ENCODE measurements around the gene ZDHHC11B.
"Not testable (repeated sequence)": the region's sequence is repeated elsewhere in the genome, so short reads cannot be mapped to it uniquely, and the experiment has no call there.

The ZDHHC11B gene

DNA sequence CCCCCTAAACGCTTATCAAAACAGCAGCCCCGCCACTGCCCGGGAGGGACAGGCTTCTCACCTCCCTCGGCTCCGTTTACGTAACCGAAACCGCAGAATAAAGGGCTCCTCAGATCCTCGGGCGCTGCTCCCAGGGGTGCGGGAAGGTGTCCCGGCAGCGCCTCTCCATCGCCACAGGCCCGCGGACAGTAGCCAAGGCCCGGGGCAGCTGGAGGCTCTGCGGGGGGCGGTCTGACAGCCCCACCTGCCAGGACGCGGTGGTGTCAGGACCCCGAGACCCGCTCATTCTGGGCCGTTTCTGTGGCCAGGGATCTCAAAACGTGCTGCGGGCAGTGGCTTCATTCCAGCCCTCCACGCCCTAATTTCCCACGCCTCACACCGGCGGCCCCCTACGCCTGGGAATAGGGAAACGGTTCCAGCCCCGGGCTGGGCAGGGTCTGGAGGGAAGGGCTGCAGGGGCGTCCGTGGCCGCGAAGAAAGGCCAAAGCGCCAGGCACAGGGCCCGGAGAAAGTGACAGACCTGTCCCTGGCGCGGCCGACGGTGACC, 575 bp downstream of the ZDHHC11B start:
- DNase-seq = not testable (repeated sequence)

GRCh38 chr5:783049-783802, 1.3 kb downstream of the ZDHHC11B start:
- DNase-seq = not testable (repeated sequence)

GRCh38 chr5:782356-782755, 2.2 kb downstream of the ZDHHC11B start:
- not testable (repeated sequence) for DNase-seq

DNA sequence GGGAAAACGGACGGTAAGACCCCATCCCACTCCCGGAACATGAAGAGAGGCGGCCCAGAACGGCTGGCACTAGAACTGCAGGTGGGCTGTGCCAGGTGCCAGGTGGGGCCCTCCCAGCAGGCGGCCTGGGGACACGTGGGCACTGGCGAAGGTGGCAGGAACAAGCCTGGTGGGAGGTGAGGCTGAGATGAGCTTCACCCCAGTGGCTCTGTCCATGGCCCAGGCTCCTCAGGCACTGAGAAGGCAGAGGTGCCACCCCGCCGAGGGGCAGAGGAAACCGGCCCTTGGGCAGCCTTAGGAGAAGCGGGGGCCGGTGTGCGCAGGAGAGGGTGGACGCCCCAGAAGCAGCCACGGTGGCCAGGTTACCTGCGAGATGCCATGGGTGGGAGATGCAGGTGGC, 4.0 kb downstream of the ZDHHC11B start:
- DNase-seq = not testable (repeated sequence)

DNA sequence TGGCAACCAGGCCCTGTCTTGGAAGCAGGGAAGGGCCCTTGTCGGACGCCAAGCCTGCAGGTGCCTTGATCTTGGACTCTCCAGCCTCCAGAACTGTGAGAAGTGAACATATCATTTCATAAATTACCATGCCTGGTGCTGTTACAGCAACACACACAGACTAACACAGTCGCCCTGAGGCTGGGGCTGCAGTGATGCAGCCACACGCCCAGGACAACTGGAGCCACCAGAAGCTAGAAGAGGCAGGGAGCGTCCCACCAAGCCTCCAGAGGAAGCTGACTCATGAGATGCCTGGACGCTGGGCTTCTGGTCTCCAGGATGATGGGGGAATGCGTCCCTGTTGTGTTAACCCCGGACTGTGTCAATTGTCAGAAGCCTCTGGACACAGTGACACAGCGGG, 5.6 kb downstream of the ZDHHC11B start:
- DNase-seq = not testable (repeated sequence)

DNA sequence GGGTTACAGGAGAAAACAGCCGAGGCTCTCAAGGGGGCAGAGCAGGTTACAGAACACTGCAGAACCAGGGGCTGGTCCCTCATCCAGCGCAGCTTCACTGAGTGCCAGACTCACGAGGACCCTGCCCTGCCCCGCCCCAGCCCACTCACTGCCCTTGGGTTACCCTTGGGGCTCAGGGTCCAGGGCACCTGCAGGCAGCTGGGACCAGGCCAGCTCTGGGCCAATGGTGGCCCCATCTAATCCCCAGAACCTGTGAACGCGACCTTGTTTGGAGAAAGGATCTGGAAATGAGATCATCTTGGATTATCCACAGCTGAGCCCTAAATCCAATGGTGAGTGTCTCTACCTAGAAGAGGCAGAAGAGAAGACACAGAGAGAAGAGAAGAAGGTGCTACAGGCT, 6.1 kb downstream of the ZDHHC11B start:
- not testable (repeated sequence) for DNase-seq

DNA sequence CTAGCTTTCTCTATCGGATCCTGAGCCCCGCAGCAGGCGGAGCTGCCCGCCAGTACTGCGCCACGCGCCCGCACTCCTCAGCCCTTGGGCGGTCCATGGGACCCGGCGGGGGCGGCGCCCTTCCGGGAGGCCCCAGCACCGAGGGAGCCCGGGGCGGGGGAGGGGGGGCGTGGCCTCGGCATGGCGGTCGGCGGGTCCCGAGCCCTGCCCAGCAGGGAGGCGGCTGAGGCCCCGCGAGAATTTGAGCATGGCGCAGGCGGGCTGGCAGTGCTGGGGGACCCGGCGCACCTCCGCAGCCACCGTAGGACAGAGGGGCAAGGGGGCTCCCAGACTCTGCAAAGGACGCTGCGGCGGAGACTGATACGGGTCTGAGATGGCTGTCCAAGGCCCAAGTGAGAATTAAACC, 6.8 kb downstream of the ZDHHC11B start:
- DNase-seq = no peak

DNA sequence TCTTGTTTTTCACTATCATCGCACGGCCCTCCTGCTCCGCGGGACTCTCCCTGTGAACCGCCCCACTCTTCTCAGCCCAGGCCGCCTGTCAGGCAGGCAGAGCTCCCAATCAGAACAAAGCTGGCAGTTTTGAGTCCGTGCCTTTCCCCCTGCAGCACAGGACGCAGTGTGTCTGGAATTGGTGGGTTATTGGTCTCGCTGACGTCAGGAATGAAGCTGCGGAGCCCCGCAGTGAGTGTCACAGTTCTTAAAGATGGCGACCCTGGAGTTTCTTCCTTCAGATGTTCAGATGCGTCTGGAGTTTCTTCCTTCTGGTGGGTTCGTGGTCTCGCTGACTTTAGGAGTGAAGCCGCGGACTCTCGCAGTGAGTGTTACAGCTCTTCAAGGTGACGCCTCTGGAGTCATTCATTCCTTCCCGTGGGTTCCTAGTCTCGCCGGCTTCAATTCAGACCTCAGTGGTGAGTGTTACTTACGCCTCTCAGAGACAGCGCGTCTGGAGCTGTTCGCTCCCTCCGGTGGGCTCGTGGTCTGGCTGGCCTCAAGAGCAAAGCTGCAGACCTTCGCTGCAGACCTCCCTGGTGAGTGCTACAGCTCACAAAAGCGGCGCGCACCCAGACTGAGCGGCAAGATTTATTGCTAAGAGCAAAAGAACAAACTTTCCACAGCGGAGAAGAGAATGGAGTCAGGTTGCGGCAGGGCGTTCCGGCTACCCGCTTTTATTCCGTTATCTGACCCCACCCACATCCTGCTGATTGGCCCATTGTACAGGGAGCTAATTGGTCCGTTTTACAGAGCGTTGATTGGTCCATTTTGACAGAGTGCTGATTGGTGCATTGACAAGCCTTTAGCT, 7.4 kb downstream of the ZDHHC11B start:
- no peak for DNase-seq

DNA sequence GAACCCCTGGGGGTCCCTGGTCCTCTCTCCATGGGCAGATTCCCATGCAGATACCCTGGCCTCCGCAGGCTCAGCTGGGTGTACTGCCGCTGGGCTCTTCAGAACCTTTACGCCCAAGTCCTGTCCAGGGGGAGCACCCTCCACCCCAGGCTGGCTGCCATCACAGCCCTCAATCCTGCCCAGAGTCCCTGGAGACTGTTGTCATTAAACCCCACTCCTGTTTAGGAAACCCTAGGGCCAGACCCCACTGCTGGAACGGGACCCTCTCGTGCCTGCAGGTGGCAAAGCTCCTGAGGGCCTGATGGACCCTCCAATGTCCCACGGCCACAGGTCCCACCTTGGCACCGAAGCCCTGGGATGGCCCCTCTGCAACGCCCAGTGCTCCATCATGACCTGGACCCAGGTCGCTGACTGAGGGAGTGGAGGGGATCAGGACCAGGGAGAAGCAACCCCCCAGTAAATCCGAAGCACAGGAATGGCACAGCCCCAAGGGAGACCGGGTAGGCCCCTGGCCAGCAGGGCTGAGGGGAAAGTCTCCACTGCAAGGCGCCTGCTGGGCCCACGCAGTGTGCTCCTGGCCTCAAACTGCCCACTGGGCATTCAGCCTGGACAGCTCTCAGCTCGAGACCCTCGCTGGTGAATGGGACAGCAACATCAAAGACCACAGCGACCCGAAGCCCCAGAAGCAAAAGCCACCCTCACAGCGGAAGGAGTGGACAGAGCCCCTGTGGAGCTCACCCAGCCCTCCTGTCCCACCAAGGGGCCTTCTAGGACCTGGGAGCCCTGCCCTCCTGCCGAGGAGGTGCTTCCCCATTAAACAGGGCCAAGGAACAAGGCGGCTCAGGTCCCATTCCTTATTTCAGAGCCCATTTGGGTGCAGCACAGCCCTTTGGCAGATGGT, 8.3 kb downstream of the ZDHHC11B start:
- DNase-seq = no peak

- DNase-seq = not testable (repeated sequence)
Measured at GRCh38 chr5:775595-775960, 9.0 kb downstream of the ZDHHC11B start.

GRCh38 chr5:774854-775505, 9.5 kb downstream of the ZDHHC11B start:
- not testable (repeated sequence) for DNase-seq

DNA sequence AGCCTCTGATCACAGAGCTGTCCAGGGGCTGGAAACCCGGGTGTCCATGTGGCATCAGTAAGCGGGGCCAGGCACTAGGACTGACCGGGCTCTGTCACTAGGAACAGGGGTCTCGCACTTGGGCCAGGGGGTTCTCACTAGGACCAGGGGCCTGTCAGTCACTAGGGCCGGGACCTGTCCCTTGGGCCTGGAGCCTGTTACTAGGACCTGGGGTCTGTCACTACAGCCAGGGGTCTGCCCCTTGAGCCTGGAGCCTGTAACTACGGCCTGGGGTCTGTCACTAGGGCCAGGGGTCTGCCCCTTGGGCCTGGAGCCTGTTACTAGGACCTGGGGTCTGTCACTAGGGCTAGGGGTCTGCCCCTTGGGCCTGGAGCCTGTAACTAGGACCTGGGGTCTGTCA, 10.2 kb downstream of the ZDHHC11B start:
- not testable (repeated sequence) for DNase-seq

- no peak for DNase-seq
Measured at GRCh38 chr5:773517-774264, 10.8 kb downstream of the ZDHHC11B start.

GRCh38 chr5:772931-773330, 11.6 kb downstream of the ZDHHC11B start:
- DNase-seq = not testable (repeated sequence)

DNA sequence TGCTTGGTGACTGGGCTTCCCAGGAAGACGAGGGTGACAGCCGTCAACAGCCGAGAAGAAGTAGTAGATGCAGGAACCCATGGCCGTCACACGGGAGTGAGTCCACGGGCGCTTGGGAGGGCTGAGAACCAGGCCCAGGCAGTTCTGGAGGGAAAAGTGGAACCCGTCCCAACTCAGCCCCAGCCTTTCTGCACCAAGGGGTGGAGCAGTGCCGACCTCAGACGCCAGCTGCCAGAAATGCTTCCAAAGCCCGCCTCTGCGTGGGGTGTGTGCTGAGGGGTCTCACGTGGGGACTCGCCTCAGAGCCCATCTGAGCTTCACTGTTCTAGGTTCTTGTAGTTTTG, 12.0 kb downstream of the ZDHHC11B start:
- DNase-seq = not testable (repeated sequence)

GRCh38 chr5:771841-772546, 12.5 kb downstream of the ZDHHC11B start:
- DNase-seq = not testable (repeated sequence)

GRCh38 chr5:771087-771781, 13.3 kb downstream of the ZDHHC11B start:
- DNase-seq = not testable (repeated sequence)

DNA sequence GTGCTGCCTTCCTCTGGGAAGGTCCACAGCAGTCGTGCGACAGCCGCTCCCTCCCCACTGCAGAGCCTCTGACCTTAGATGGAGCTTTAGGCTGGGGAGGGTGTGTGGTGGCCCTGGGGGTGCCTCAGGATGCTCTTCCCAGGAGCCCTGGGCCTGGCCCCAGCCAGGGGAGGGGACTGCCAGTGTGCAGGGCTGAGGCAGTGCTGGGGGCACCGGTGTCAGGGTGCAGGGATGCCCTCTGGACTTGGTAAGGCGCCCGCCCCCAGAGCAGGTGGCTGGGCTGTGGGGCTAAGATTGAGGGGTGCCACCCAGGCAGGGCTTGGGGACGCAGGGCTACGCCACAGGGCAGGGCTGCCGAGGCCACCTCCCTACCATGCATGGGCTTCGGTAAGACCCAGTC, 13.9 kb downstream of the ZDHHC11B start:
- not testable (repeated sequence) for DNase-seq

DNA sequence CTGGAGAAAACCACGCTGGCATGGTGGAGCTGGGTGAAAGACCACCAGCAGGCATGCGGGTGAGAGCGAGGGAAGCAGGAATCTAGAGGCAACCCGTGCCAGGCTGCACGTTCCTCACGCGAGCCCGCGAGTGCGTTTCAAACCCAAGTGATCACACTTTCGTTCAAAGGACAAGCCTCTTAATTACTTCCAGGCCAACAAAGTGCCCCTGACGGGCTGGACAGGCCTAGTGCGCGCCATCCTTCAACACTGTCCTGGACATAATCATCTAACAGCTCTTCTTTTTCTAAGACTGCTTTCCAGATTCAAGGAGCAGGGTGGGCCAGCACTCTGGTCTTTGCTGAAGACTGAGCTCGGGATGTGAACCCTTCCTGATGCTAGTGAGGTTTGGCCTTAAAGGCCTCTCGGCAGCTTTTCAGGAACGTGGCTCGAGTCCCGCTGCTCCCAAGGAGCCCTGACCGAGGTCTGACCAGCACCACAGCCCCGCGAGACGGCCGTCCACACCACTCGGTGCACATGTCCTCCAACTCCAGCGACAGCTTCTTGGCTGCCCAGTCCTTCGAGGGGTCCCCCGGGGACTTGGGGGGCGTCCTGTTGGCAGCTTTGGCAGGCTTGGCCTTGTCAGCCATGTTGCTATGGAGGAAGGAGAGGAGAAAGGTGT, 14.9 kb downstream of the ZDHHC11B start:
- not testable (repeated sequence) for DNase-seq
